Stimulated activated naive B cell treated with anti-CD40 and anti-IgM and Interleukin-4, amounts not matched to agents 10 μg/mL and 1 μg/mL and 100 μg/mL, for 72 hours (primary cell): ENCODE measurements around the gene CTCFL.

Experiments
- ATAC-seq, 2 donors: fragments of 150-1000 bp; cut with Tn5 transposase; replicated peaks; 2 replicates each; pipeline ENCODE4 v1.10.0; 2021; ENCODE audit warnings: moderate library complexity in 1 of 2
- DNase-seq: peaks from one replicate; pipeline ENCODE4 v3.0.0; 2021
- H3K27ac Mint-ChIP-seq: one replicate; pipeline ENCODE4 v1.8.0; 2022; ENCODE audit warnings: mild to moderate bottlenecking, mixed read lengths
- H3K27me3 Mint-ChIP-seq, 2 donors: one replicate each; pipeline ENCODE4 v1.8.0; 2022; ENCODE audit warnings: mixed read lengths in 2 of 2
- H3K36me3 Mint-ChIP-seq, 2 donors: one replicate each; pipeline ENCODE4 v1.8.0; 2022; ENCODE audit warnings: mixed read lengths in 2 of 2, mild to moderate bottlenecking in 1 of 2
- H3K4me1 Mint-ChIP-seq, 2 donors: one replicate each; pipeline ENCODE4 v1.8.0; 2022; ENCODE audit warnings: mixed read lengths in 2 of 2, mild to moderate bottlenecking in 1 of 2
- H3K4me3 Mint-ChIP-seq, 2 donors: one replicate each; pipeline ENCODE4 v1.8.0; 2022; ENCODE audit warnings: mild to moderate bottlenecking in 2 of 2, mixed read lengths in 2 of 2, moderate library complexity in 1 of 2
- H3K9me3 Mint-ChIP-seq, 2 donors: one replicate each; pipeline ENCODE4 v1.8.0; 2022; ENCODE audit warnings: mixed read lengths in 2 of 2, mild to moderate bottlenecking in 1 of 2

CTCFL gene

DNA sequence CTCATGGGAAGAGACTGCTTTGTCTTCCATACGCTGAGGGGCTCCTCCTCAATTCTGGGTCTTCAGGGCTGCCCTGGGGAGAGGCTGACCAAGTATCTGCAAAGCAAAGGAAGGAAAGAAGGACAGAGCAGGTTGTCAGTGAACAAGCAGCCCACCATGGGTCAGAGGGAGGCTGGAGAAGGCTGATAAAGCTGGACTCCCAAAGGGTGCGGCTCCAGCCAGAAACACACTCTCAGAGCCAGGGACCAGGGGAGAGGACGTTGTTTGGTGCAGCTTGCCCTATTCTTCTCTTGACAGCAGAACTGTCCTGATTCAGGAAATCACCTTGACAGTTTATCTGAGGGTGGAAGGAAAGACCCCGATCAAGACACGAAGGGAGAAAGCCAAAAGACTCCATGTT, 10.4 kb upstream of the CTCFL start:
- ATAC-seq (no peak), DNase-seq (no peak)
- no peak overlapping the region for H3K4me3 Mint-ChIP-seq
- peaks cover 36 to 52% of the 10 kb centered on the region in 2 donors for H3K27me3 Mint-ChIP-seq
- H3K27ac Mint-ChIP-seq = no peak overlapping the region
- no peaks in the 10 kb centered on the region for H3K4me1 Mint-ChIP-seq
- H3K36me3 Mint-ChIP-seq = no peaks in the 10 kb centered on the region
- H3K9me3 Mint-ChIP-seq = peaks cover 3 to 4% of the 10 kb centered on the region in 2 donors

DNA sequence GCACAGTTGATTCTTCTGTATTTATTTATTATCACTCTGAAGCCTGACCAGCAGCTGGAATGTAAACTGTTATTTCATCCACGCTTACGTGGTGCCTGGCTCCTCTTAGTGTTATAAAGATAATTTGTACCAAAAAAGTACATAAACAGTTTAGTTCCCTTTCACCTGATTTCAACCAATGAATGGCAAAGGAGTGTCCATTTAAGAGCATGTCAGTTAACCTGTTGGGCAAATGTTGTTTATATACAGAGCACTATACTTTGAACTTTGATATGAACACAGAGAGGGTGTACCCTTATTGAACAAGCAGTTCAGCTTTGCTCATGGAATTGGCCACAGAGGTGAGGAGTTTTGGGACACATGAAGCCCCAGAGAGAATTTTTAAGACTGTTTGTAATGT, 7.2 kb upstream of the CTCFL start:
- Mint-ChIP-seq H3K27ac (no peak overlapping the region), H3K9me3 (no peaks in the 10 kb centered on the region), H3K4me1 (peaks cover 0 to 1% of the 10 kb centered on the region in 2 donors), H3K27me3 (peaks cover 25 to 34% of the 10 kb centered on the region in 2 donors), H3K4me3 (no peak overlapping the region), H3K36me3 (no peaks in the 10 kb centered on the region)
- DNase-seq (no peak), ATAC-seq (no peak)

DNA sequence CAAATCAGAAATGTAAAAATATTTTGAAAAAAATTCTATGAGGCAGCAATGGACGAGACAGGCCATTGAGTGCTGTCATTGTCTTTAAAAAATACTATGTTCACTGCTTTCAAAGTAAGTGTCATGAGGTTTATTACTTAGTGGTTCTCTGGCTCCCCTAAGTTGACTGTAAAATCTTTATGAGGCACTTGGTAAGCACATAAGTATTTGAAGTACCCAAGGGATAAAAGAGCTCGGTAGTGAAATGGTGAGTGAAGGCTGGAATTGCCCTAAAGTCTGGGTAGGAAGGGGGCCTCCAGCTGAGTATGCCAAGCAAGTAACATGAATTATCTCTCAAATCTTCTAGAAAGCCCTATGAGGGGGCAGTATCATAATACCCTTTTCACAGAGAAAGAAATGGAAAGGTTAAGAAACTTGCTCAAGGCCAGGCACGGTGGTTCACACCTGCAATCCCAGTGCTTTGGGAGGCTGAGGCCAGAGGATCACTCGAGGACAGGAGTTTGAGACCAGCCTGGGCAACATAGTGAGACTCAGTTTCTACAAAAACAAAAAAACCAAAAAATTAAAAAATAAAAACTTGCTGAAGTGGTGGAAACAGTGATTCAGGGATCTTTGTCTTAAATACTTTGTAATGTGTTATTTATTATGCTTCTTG, 5.5 kb upstream of the CTCFL start:
- Mint-ChIP-seq H3K9me3 (no peaks in the 10 kb centered on the region), H3K4me1 (peaks cover 0 to 3% of the 10 kb centered on the region in 2 donors), H3K27ac (no peak overlapping the region), H3K4me3 (no peak overlapping the region), H3K36me3 (no peaks in the 10 kb centered on the region), H3K27me3 (peaks cover 21 to 26% of the 10 kb centered on the region in 2 donors)
- ATAC-seq = no peak
- DNase-seq = no peak

DNA sequence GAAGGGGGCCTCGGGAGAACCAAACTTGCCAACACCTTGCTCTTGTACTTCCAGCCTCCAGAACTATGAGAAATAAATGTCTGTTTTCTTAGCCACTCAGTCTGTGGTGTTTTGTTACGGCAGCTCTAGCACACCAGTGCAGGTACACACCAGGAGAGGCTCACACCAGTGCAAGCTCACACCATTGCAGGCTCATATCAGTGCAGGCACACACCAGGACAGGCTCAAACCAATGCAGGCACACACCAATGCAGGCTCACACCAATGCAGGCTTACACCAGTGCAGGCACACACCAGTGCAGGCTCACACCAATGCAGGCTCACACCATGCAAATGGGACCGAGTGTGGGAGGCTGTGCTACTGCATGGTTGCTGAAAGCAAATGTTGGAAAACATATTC, 4.9 kb upstream of the CTCFL start:
- peaks cover 0 to 3% of the 10 kb centered on the region in 2 donors for H3K4me1 Mint-ChIP-seq
- no peak for ATAC-seq
- H3K27me3 Mint-ChIP-seq = peaks cover 16 to 20% of the 10 kb centered on the region in 2 donors
- no peaks in the 10 kb centered on the region for H3K9me3 Mint-ChIP-seq
- H3K36me3 Mint-ChIP-seq = no peaks in the 10 kb centered on the region
- H3K4me3 Mint-ChIP-seq = no peak overlapping the region
- DNase-seq = no peak
- no peak overlapping the region for H3K27ac Mint-ChIP-seq

DNA sequence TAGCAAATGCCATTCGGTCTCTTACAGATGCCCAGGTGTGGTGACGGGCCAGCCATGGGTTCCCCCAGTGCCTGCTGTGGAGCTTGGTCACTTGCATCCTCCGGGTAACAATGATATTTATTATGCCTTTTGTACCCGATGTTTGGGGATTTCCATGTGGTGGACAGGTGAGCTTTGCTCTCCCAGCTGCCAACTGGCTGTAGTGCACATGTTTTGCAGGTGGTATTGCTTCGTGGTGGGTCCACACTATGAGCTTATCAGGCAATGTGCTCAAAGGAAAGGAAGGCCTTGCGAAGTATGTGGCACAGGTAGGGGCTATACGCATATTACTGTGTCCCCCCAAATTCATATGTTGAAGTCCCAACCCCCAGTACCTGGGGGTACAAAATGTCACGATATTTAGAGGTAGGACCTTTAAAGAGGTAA, 4.2 kb upstream of the CTCFL start:
- Mint-ChIP-seq H3K4me3 (no peak overlapping the region), H3K9me3 (no peaks in the 10 kb centered on the region), H3K27ac (no peak overlapping the region), H3K27me3 (peaks cover 13 to 19% of the 10 kb centered on the region in 2 donors), H3K36me3 (no peaks in the 10 kb centered on the region), H3K4me1 (peaks cover 0 to 3% of the 10 kb centered on the region in 2 donors)
- no peak for ATAC-seq
- DNase-seq = no peak

DNA sequence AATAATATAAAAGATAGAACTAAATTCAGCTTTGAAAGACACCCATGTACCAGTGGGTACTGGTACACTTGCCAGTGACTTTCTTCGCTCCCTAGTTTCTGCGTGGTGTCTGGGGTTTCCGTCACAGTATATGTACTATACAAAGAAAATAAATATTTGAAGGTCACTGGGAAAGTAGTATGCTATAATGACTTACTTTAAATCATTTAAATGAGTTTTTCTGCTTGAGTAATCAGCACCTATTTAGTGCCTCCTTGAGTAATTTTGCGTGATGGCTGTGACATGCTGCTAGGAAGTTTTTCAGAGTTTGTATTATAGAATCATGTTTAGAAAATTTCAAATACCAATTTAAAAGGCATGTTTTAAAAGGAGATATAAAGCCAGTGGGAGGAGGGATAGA, 3.2 kb upstream of the CTCFL start:
- Mint-ChIP-seq H3K4me3 (no peak overlapping the region), H3K4me1 (peaks cover 0 to 3% of the 10 kb centered on the region in 2 donors), H3K9me3 (no peaks in the 10 kb centered on the region), H3K36me3 (no peaks in the 10 kb centered on the region), H3K27me3 (peaks cover 5 to 9% of the 10 kb centered on the region in 2 donors), H3K27ac (no peak overlapping the region)
- no peak for ATAC-seq
- DNase-seq = no peak

DNA sequence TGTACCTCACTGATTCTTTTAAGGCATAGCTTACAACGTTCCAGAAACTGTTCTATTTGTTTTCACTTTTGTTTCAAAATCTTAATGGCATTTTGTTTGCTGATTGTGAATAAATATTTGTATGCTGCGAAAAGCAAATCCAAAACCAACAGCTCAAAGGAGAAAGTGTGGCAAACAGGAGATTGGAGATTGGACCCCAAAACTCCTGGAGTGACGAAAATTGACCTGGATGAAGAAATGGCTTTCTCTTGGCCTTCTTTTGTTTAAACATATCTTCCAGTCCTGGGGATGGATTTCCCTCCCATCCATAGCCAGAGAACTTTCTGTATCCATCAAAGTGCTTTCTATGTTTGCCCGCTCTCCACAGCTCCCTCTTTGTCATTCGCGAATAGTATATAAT, 2.8 kb upstream of the CTCFL start:
- peaks cover 0 to 3% of the 10 kb centered on the region in 2 donors for H3K4me1 Mint-ChIP-seq
- H3K36me3 Mint-ChIP-seq = no peaks in the 10 kb centered on the region
- DNase-seq = no peak
- ATAC-seq = no peak
- no peaks in the 10 kb centered on the region for H3K9me3 Mint-ChIP-seq
- H3K27me3 Mint-ChIP-seq = peaks cover 2 to 9% of the 10 kb centered on the region in 2 donors
- H3K27ac Mint-ChIP-seq = no peak overlapping the region
- no peak overlapping the region for H3K4me3 Mint-ChIP-seq

DNA sequence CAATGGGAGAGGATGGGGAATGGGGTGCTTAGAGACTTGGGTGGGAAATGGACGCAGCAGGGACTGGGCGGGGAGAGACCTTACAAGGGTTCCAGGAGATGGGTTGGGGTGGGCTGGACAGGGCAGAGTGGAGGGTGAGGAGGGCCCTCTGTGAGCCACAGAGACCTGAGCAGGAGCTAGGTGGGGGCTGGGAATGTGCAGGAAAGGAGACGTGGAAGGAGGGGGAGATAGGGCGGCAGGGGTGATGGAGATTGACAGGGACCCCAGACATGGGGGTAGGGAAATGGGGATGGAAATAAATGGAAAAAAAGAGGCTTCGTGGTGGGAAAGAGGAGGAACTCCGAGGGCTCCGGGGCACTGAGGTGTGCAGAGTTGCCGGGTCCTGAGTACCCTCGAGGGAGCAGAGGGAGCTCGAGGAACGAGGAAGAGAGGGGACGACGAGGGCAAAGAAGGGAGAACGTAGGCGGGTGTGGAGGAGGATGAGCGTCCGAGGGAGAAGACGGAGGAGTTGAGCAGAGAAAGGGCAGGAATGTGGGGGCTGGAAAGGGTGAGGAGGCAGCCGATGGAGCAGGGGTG, 2.0 kb upstream of the CTCFL start:
- no peak for DNase-seq

DNA sequence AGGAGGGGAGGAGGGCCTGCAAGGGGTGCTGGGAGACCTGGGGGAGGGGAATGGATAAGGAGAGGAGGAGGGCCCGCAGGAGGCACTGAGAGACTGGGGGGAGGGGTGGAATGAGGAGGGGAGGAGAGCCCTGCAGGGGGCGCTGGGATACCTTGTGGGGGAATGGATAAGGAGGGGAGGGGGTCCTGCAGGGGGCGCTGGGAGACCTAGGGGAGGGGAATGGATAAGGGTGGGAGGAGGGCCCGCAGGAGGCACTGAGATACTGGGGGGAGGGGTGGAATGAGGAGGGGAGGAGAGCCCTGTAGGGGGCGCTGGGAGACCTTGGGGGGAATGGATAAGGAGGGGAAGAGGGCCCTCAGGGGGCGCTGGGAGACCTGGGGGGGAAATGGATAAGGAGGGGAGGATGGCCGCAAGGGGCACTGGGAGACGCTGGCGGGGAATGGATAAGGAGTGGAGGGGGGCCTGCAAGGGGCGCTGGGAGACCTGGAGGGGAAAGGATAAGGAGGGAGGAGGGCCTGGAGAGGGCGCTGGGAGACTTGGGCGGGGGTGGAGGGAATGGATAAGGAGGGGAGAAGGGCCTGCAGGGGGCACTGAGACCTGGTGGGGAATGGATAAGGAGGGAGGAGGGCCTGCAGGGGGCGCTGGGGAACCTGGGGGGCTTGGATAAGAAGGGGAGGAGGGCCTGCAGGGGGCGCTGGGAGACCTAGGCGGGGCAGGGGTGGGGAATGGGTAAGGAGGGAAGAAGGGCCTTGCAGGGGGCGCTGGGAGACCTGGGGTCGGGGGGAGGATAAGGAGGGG, 1.3 kb upstream of the CTCFL start:
- H3K4me3 Mint-ChIP-seq = no peak overlapping the region
- no peak overlapping the region for H3K27ac Mint-ChIP-seq
- no peaks in the 10 kb centered on the region for H3K9me3 Mint-ChIP-seq
- DNase-seq (no peak), ATAC-seq (no peak)
- peaks cover 0 to 9% of the 10 kb centered on the region in 2 donors for H3K27me3 Mint-ChIP-seq
- no peaks in the 10 kb centered on the region for H3K36me3 Mint-ChIP-seq
- peaks cover 0 to 3% of the 10 kb centered on the region in 2 donors for H3K4me1 Mint-ChIP-seq

More for the DNA sequence above, 2.0 kb upstream of the CTCFL start:
- no peak for ATAC-seq
- Mint-ChIP-seq H3K36me3 (no peaks in the 10 kb centered on the region), H3K9me3 (no peaks in the 10 kb centered on the region), H3K27ac (no peak overlapping the region), H3K4me1 (peaks cover 0 to 3% of the 10 kb centered on the region in 2 donors), H3K27me3 (peaks cover 0 to 9% of the 10 kb centered on the region in 2 donors), H3K4me3 (no peak overlapping the region)

DNA sequence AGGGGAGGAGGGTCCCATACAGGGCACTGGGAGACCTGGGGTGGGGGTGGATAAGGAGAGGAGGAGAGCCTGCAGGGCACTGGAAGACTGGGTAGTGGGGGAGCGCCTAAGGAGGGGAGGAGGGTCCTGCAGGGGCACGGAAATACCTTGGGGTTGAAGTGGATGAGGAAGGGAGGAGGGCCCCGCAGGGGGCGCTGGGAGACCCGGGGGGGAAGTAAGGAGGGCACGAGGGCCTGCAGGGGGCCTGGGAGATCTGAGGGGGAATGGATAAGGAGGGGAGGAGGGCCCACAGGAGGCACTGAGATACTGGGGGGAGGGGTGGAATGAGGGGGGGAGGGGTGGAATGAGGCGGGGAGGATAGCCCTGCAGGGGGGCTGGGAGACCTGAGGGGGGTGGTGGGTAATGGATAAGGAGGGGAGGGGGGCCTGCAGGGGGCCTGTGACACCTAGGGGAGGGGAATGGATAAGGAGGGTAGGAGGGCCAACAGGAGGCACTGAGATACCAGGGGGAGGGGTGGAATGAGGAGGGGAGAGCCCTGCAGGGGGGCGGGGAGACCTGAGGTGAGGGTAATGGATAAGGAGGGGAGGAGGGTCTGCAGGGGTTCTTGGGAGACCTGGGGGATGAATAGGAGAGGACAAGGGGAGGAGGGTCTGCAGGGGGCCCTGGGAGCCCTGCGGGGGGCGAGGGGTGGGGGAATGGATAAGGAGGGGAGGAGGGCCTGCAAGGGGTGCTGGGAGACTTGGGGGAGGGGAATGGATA, 567 bp upstream of the CTCFL start:
- no peak for ATAC-seq
- no peak overlapping the region for H3K4me3 Mint-ChIP-seq
- no peak overlapping the region for H3K27ac Mint-ChIP-seq
- H3K36me3 Mint-ChIP-seq = no peaks in the 10 kb centered on the region
- DNase-seq = no peak
- peaks cover 0 to 3% of the 10 kb centered on the region in 2 donors for H3K4me1 Mint-ChIP-seq
- H3K9me3 Mint-ChIP-seq = no peaks in the 10 kb centered on the region
- peaks cover 0 to 9% of the 10 kb centered on the region in 2 donors for H3K27me3 Mint-ChIP-seq

DNA sequence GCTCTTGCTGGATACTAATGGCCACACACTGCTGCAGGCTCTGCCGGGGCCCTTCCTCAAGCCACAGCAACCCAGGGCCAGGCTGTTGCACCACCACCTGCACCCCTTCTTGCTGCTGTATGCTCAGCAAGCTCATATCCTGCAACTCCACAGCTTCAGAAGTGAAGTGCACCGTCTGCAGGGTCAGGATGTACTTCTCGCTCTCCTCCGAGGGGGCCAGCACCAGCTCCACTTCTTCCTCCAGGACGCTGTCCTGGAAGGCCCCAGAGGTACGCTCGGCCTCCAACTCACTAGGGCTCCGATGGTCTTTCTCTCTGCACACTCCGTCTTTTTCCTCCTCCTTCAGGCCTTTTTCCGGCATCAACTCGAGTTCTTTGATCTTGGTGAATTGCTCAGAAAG, 1.2 kb downstream of the CTCFL start:
- no peak overlapping the region for H3K4me3 Mint-ChIP-seq
- peaks cover 0 to 3% of the 10 kb centered on the region in 2 donors for H3K4me1 Mint-ChIP-seq
- peaks cover 0 to 9% of the 10 kb centered on the region in 2 donors for H3K27me3 Mint-ChIP-seq
- no peak for DNase-seq
- no peaks in the 10 kb centered on the region for H3K9me3 Mint-ChIP-seq
- no peaks in the 10 kb centered on the region for H3K36me3 Mint-ChIP-seq
- H3K27ac Mint-ChIP-seq = no peak overlapping the region
- no peak for ATAC-seq

DNA sequence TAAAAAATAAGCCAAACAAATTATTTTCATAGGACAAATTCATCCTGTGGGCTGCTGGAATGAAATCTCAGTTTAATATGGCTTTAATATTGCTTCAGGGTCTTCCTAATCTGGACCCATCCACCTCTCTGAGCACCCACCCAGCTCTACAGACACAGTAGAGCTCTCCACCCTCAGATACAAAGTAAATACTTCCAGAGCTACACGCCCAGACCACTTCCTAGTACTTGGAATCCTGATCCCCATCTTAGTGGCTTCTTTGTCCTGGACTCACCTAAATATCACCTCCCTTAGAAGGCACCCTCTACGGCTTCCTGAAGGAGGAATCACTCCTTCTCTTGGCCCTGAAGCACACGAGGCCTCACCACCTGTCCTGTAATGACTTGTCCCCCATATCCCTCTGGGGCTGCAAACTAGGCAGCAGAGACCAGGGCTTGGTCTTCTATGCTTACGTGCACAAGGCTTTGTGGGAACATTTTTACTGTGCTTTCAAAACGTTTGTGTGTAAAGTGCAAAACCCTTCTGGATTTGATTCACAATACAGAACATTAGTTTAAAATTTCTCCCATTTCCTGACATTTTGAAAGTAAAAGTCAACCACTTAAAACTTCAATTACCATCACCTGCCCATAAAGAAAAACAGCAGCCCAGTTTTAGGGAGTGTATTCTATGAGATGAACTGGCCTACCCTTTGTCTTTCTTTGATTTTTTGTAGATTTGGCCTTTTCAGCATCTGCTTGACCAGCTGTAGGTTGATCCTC, 2.4 kb downstream of the CTCFL start:
- H3K27me3 Mint-ChIP-seq = peaks cover 0 to 9% of the 10 kb centered on the region in 2 donors
- no peak overlapping the region for H3K4me3 Mint-ChIP-seq
- H3K27ac Mint-ChIP-seq = no peak overlapping the region

DNA sequence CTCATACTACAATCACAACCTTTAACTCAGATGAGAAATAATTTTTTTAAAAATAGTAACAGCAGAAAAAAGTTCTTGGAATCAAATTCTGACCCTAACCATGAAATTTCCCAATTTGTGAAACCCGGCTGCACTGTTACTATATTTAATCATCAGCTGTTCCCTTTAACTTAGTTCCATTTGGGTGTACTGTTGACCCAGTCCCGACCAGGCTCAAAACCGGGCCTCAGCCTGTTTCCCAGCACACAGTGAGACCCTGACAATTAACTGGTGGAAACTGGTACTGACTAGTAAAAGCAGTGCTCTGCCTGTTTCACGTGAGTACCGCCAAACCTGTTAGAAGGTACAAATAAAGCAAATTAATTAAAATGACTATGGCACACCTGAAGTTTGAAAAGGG, 7.0 kb downstream of the CTCFL start:
- Mint-ChIP-seq H3K27me3 (peaks cover 7 to 10% of the 10 kb centered on the region in 2 donors), H3K4me1 (no peaks in the 10 kb centered on the region)

More for the DNA sequence above, 2.4 kb downstream of the CTCFL start:
- DNase-seq (no peak), ATAC-seq (no peak)
- Mint-ChIP-seq H3K36me3 (no peaks in the 10 kb centered on the region), H3K4me1 (peaks cover 0 to 3% of the 10 kb centered on the region in 2 donors), H3K9me3 (no peaks in the 10 kb centered on the region)

More for the DNA sequence above, 7.0 kb downstream of the CTCFL start:
- DNase-seq (no peak), ATAC-seq (no peak)
- Mint-ChIP-seq H3K4me3 (no peak overlapping the region), H3K9me3 (no peaks in the 10 kb centered on the region), H3K27ac (no peak overlapping the region), H3K36me3 (no peaks in the 10 kb centered on the region)
